Large intestine (tissue), 3 donors: ENCODE results near the gene SURF4. TPM values are rescaled to one million over a fixed set of nuclear protein-coding genes. Genes with fewer than 3 reads are reported as not detected.
"Not testable (repeated sequence)": the region's sequence is repeated elsewhere in the genome, so short reads cannot be mapped to it uniquely, and the experiment has no call there.

Source experiments
- DNase-seq, 2 donors: peaks; one replicate each; pipeline versions ENCODE4 v3.0.0 to v3.0.0-alpha.2; 2013
- H3K27ac ChIP-seq: one replicate; pipeline ENCODE4 v1.5.1; 2013; ENCODE audit warnings: low read length
- H3K27me3 ChIP-seq: 2 replicates; pipeline ENCODE4 v1.6.1; 2013; ENCODE audit warnings: low read length; ENCODE audit not compliant: control insufficient read depth, insufficient read depth
- H3K36me3 ChIP-seq: 2 replicates; pipeline ENCODE4 v1.6.1; 2013; ENCODE audit warnings: low read length; ENCODE audit not compliant: control insufficient read depth, insufficient read depth
- H3K4me1 ChIP-seq: one replicate; pipeline ENCODE4 v1.6.1; 2013; ENCODE audit warnings: low read length; ENCODE audit not compliant: control insufficient read depth, insufficient read depth
- H3K4me3 ChIP-seq: one replicate; pipeline ENCODE4 v1.5.1; 2013; ENCODE audit warnings: low read length
- H3K9me3 ChIP-seq: one replicate; pipeline ENCODE4 v1.6.1; 2013; ENCODE audit warnings: mild to moderate bottlenecking, low read depth, low read length, moderate library complexity; ENCODE audit not compliant: control insufficient read depth
- WGBS: methylation state at CpG from one replicate; pipeline ENCODE4 v1.1.5; 2013; ENCODE audit warnings: low lambda C conversion rate; ENCODE audit not compliant: insufficient coverage; 5-methylcytosine and 5-hydroxymethylcytosine counted together
- polyA plus RNA-seq: library from polyadenylated mRNA; unstranded; fragments of 120-200 nt; gene quantifications from one replicate; pipeline ENCODE4 v1.2.1, GENCODE V29; 2013

Gene SURF4
- polyA plus RNA-seq, 1 donor = 232 TPM

- no peak for DNase-seq
- H3K9me3 ChIP-seq = peaks cover 11% of the 10 kb centered on the region
- no peak overlapping the region for H3K27ac ChIP-seq
- no CpG with 5 or more reads among the region's 10 CpGs for WGBS
- no peak overlapping the region for H3K4me3 ChIP-seq
- peaks cover 25% of the 10 kb centered on the region for H3K36me3 ChIP-seq
- H3K4me1 ChIP-seq = peaks cover 3% of the 10 kb centered on the region
- H3K27me3 ChIP-seq = no peaks in the 10 kb centered on the region
Observed at GRCh38 chr9:133327834-133328484, 47.9 kb downstream of the SURF4 start.

- peaks cover 16% of the 10 kb centered on the region for H3K36me3 ChIP-seq
- not testable (repeated sequence) for H3K4me1 ChIP-seq, H3K27ac ChIP-seq, H3K4me3 ChIP-seq, H3K27me3 ChIP-seq, DNase-seq, H3K9me3 ChIP-seq
- no CpG with 5 or more reads among the region's 6 CpGs for WGBS
Observed at GRCh38 chr9:133327021-133327420, 48.8 kb downstream of the SURF4 start.

- 100% methylated on average over 2 of the region's 13 CpGs for WGBS
- no peaks in the 10 kb centered on the region for H3K27me3 ChIP-seq
- DNase-seq = no peak
- H3K36me3 ChIP-seq = no peaks in the 10 kb centered on the region
- no peak overlapping the region for H3K27ac ChIP-seq
- H3K4me3 ChIP-seq = no peak overlapping the region
- no peaks in the 10 kb centered on the region for H3K4me1 ChIP-seq
- peaks cover 4% of the 10 kb centered on the region for H3K9me3 ChIP-seq
Observed at GRCh38 chr9:133323991-133324703, 51.7 kb downstream of the SURF4 start.

GRCh38 chr9:133323211-133323610 is 52.6 kb downstream of the SURF4 start:
- H3K4me3 ChIP-seq = no peak overlapping the region
- no peak for DNase-seq
- peaks cover 3% of the 10 kb centered on the region for H3K9me3 ChIP-seq
- WGBS = 97% methylated on average over 5 of the region's 10 CpGs
- H3K4me1 ChIP-seq = no peaks in the 10 kb centered on the region
- no peak overlapping the region for H3K27ac ChIP-seq
- no peaks in the 10 kb centered on the region for H3K36me3 ChIP-seq
- H3K27me3 ChIP-seq = no peaks in the 10 kb centered on the region

GRCh38 chr9:133322701-133323100 is 53.2 kb downstream of the SURF4 start:
- Histone ChIP-seq H3K27me3 (no peaks in the 10 kb centered on the region), H3K4me1 (no peaks in the 10 kb centered on the region), H3K4me3 (no peak overlapping the region), H3K9me3 (peaks cover 3% of the 10 kb centered on the region), H3K27ac (no peak overlapping the region), H3K36me3 (no peaks in the 10 kb centered on the region)
- DNase-seq = no peak
- no CpG with 5 or more reads among the region's 14 CpGs for WGBS

- H3K36me3 ChIP-seq = no peaks in the 10 kb centered on the region
- no peak overlapping the region for H3K4me3 ChIP-seq
- no peaks in the 10 kb centered on the region for H3K27me3 ChIP-seq
- DNase-seq = no peak
- no peak overlapping the region for H3K27ac ChIP-seq
- peaks cover 3% of the 10 kb centered on the region for H3K9me3 ChIP-seq
- no CpG with 5 or more reads among the region's 13 CpGs for WGBS
- H3K4me1 ChIP-seq = no peaks in the 10 kb centered on the region
Observed at GRCh38 chr9:133321411-133321935, 54.4 kb downstream of the SURF4 start.

GRCh38 chr9:133320421-133320881 is 55.4 kb downstream of the SURF4 start:
- H3K27me3 ChIP-seq = no peaks in the 10 kb centered on the region
- WGBS = 60% methylated on average over 4 of the region's 13 CpGs
- DNase-seq = no peak

GRCh38 chr9:133317551-133317950 is 58.3 kb downstream of the SURF4 start:
- H3K27me3 ChIP-seq = not testable (repeated sequence)

More at GRCh38 chr9:133320421-133320881, 55.4 kb downstream of the SURF4 start:
- no peak overlapping the region for H3K27ac ChIP-seq
- H3K4me1 ChIP-seq = no peaks in the 10 kb centered on the region
- H3K4me3 ChIP-seq = no peak overlapping the region
- H3K36me3 ChIP-seq = no peaks in the 10 kb centered on the region
- peaks cover 3% of the 10 kb centered on the region for H3K9me3 ChIP-seq

GRCh38 chr9:133315997-133316396 is 59.9 kb downstream of the SURF4 start:
- Histone ChIP-seq H3K4me1 (no peaks in the 10 kb centered on the region), H3K27ac (no peak overlapping the region), H3K27me3 (no peaks in the 10 kb centered on the region), H3K36me3 (no peaks in the 10 kb centered on the region), H3K4me3 (no peak overlapping the region), H3K9me3 (no peaks in the 10 kb centered on the region)
- no peak for DNase-seq
- no CpG with 5 or more reads among the region's 2 CpGs for WGBS

More at GRCh38 chr9:133317551-133317950, 58.3 kb downstream of the SURF4 start:
- not testable (repeated sequence) for H3K4me1 ChIP-seq, DNase-seq, H3K27ac ChIP-seq, H3K9me3 ChIP-seq, H3K4me3 ChIP-seq, H3K36me3 ChIP-seq
- WGBS = no CpG with 5 or more reads among the region's 13 CpGs
